Smooth muscle cell (in vitro differentiated cells): ENCODE data around the gene RXRA. TPM values are rescaled to one million over a fixed set of nuclear protein-coding genes. Genes with fewer than 3 reads are reported as not detected.

Experiments used
- DNase-seq: peaks from one replicate; lab custom pipeline; 2025; ENCODE audit not compliant: unreplicated experiment; lab: John Stamatoyannopoulos, UW
- H2AFZ ChIP-seq: fragments of 200-600 bp; sonication (generic); 2 replicates; pipeline ENCODE4 v1.6.0; 2016; ENCODE audit warnings: antibody characterized with exemption, low read depth, mild to moderate bottlenecking
- H3F3A ChIP-seq: fragments of 200-600 bp; sonication (generic); 2 replicates; pipeline ENCODE4 v1.6.0; 2017; ENCODE audit warnings: antibody characterized with exemption, low read depth
- H3K27ac ChIP-seq: fragments of 200-600 bp; sonication (generic); 2 replicates; pipeline ENCODE4 v1.5.1; 2016; ENCODE audit warnings: low read depth, mild to moderate bottlenecking
- H3K27me3 ChIP-seq: fragments of 200-600 bp; sonication (generic); 2 replicates; pipeline ENCODE4 v1.6.1; 2016; ENCODE audit warnings: low read depth, mild to moderate bottlenecking
- H3K36me3 ChIP-seq: fragments of 200-600 bp; sonication (generic); 2 replicates; pipeline ENCODE4 v1.5.1; 2016; ENCODE audit warnings: low read depth
- H3K4me1 ChIP-seq: fragments of 200-600 bp; sonication (generic); 2 replicates; pipeline ENCODE4 v1.5.1; 2016; ENCODE audit warnings: low read depth
- H3K4me2 ChIP-seq: fragments of 200-600 bp; sonication (generic); 2 replicates; pipeline ENCODE4 v1.6.0; 2016; ENCODE audit warnings: mild to moderate bottlenecking
- H3K4me3 ChIP-seq: fragments of 200-600 bp; sonication (generic); 2 replicates; pipeline ENCODE4 v1.5.1; 2016; ENCODE audit warnings: mild to moderate bottlenecking
- H3K79me2 ChIP-seq: fragments of 200-600 bp; sonication (generic); 2 replicates; pipeline ENCODE4 v1.6.0; 2016; ENCODE audit warnings: low read depth, mild to moderate bottlenecking
- H3K9ac ChIP-seq: fragments of 200-600 bp; sonication (generic); 2 replicates; pipeline ENCODE4 v1.6.0; 2016; ENCODE audit warnings: low read depth
- H3K9me3 ChIP-seq: fragments of 200-600 bp; sonication (generic); replicated peaks from 2 replicates; pipeline ENCODE4 v1.5.1; 2016; ENCODE audit warnings: low read depth
- H4K20me1 ChIP-seq: fragments of 200-600 bp; sonication (generic); 2 replicates; pipeline ENCODE4 v1.6.0; 2016; ENCODE audit warnings: low read depth
- CTCF ChIP-seq: fragments of 200-600 bp; sonication (generic); IDR thresholded peaks from 2 replicates; pipeline ENCODE4 v1.5.1; 2017; ENCODE audit warnings: borderline replicate concordance, mild to moderate bottlenecking, antibody characterized with exemption; ENCODE audit not compliant: insufficient read depth, poor library complexity, severe bottlenecking
- WGBS: methylation state at CpG from one replicate; pipeline ENCODE4 v1.1.7; 2016; ENCODE audit warnings: low lambda C conversion rate; 5-methylcytosine and 5-hydroxymethylcytosine counted together
- polyA plus RNA-seq: library from polyadenylated mRNA; unstranded; fragments of >200 nt; fragmentation: Nextera tagmentation; extraction: Ambion mirVana; gene quantifications from 2 replicates; pipeline ENCODE4 v1.2.1, GENCODE V29; 2016
- total RNA-seq: library from RNA; depleted of rRNA; stranded (reverse); fragments of >200 nt; gene quantifications from 2 replicates; pipeline ENCODE4 v1.2.3, GENCODE V29; 2014

The RXRA gene
- total and polyA plus RNA-seq, 2 experiments from 2014 or later, result 8.9 to 23.1 TPM

GRCh38 chr9:134316449-134317160, 9.7 kb upstream of the RXRA start:
- Histone ChIP-seq H3K27me3 (no peaks in the 10 kb centered on the region), H4K20me1 (no peaks in the 10 kb centered on the region), H3K4me2 (peak overlapping the region; percentile 36), H3K9me3 (no peaks in the 10 kb centered on the region), H2AFZ (no peak overlapping the region), H3K9ac (no peak overlapping the region), H3K36me3 (no peaks in the 10 kb centered on the region), H3F3A (peaks cover 17% of the 10 kb centered on the region), H3K27ac (peak overlapping the region; percentile 46), H3K4me1 (peaks cover 37% of the 10 kb centered on the region), H3K79me2 (no peaks in the 10 kb centered on the region), H3K4me3 (no peak overlapping the region)
- no peak for TF ChIP-seq CTCF
- no peak for DNase-seq
- WGBS, result 62% methylated on average over 16 of the region's 16 CpGs

- Histone ChIP-seq H3K4me3 (no peak overlapping the region), H3K9ac (no peak overlapping the region), H3K4me2 (peak overlapping the region; percentile 36), H3K9me3 (no peaks in the 10 kb centered on the region), H4K20me1 (no peaks in the 10 kb centered on the region), H2AFZ (no peak overlapping the region), H3K79me2 (no peaks in the 10 kb centered on the region), H3K27ac (peak overlapping the region; percentile 46), H3F3A (peaks cover 17% of the 10 kb centered on the region), H3K27me3 (no peaks in the 10 kb centered on the region), H3K4me1 (peaks cover 37% of the 10 kb centered on the region), H3K36me3 (no peaks in the 10 kb centered on the region)
- DNase-seq, result no peak
- no peak for TF ChIP-seq CTCF
- 88% methylated on average over 17 of the region's 17 CpGs for WGBS
These were observed 8.9 kb upstream of the RXRA start for GRCh38 chr9:134317400-134317789.

GRCh38 chr9:134317790-134318414, 8.4 kb upstream of the RXRA start:
- Histone ChIP-seq H3K79me2 (no peaks in the 10 kb centered on the region), H3K36me3 (no peaks in the 10 kb centered on the region), H3K27ac (peak overlapping the region; percentile 68), H3K4me3 (no peak overlapping the region), H2AFZ (no peak overlapping the region), H3K9ac (peak overlapping the region; percentile 54), H3K9me3 (no peaks in the 10 kb centered on the region), H3K4me1 (peaks cover 37% of the 10 kb centered on the region), H4K20me1 (no peaks in the 10 kb centered on the region), H3F3A (peaks cover 17% of the 10 kb centered on the region), H3K27me3 (no peaks in the 10 kb centered on the region), H3K4me2 (peak overlapping the region; percentile 72)
- WGBS, result 18% methylated on average over 3 of the region's 4 CpGs
- no peak for TF ChIP-seq CTCF
- DNase-seq, result no peak
